ENCODE measurements around the gene MRPL55.
A peak's percentile ranks its signal among the peaks of the same experiment; 100 is the strongest.

Gene MRPL55

GRCh38 chr1:228082918-228083870 is 25.9 kb downstream of the MRPL55 start:
- DNase-seq = peak; percentile 23

DNA sequence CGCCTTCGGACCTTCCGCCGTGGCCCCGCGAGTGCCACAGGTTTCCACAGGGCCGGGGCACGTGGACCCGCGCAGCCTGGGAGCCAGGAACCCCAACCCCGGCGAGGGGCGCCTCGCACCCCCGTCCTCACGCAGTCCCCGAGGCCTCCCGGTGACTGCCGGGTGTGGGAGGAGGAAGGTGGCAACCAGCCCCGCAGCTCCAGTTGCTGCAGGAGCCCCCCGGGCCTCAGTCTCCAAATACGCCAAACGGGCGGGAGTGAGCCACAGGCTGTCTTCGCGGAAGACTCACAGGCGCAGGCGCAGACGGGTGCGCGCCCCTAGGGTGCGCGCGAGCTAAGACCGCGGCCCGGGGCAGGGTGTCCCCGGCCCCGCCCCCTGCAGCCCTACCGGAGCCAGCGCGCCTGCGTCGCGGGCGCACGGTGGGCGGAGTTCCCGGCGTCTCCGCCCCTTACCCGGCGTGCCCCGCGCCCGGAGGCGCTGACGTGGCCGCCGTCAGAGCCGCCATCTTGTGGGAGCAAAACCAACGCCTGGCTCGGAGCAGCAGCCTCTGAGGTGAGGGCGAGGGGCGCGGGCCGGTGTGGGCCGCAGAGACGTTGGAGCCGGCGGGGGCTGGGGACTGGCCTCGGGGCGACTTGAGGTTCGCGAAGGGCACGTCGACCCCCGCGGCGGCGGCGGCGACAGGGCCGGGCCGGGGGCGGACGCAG is 26.7 kb downstream of the MRPL55 start, which contains the start of gene ARF1:
Gene ARF1, plus strand, starts transcription at position 495 of the 704 bp plus-strand sequence. CDS start 14,407 bp downstream, outside the sequence.
- DNase-seq = peak; percentile 95

- DNase-seq = no peak
Observed at GRCh38 chr1:228081578-228082213, 27.4 kb downstream of the MRPL55 start.

- DNase-seq = no peak
Observed at GRCh38 chr1:228081144-228081543, 28.0 kb downstream of the MRPL55 start.

GRCh38 chr1:228079601-228080263 is 29.4 kb downstream of the MRPL55 start:
- DNase-seq = no peak

DNA sequence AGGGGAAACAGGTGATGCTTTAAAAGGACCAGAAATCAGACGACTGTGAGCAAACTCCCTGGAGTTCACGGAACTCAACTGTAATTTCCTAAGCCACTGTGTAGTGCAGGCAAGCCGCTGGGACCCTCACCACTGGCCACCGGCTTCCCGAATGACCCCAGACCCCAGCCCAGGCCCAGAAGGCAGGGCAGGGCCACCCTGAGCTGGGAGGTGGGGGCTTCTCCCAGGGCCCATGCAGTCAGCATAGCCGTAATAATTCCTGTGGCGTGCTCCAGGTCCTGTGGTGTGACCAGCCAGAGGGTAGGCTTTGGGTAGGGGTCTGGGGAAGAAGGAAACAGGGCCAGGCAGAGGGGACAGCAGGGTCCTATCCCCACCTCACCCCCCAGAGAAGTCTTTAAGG is 30.1 kb downstream of the MRPL55 start:
- no peak for DNase-seq

- DNase-seq = no peak
Observed at GRCh38 chr1:228077565-228078330, 31.4 kb downstream of the MRPL55 start.

DNA sequence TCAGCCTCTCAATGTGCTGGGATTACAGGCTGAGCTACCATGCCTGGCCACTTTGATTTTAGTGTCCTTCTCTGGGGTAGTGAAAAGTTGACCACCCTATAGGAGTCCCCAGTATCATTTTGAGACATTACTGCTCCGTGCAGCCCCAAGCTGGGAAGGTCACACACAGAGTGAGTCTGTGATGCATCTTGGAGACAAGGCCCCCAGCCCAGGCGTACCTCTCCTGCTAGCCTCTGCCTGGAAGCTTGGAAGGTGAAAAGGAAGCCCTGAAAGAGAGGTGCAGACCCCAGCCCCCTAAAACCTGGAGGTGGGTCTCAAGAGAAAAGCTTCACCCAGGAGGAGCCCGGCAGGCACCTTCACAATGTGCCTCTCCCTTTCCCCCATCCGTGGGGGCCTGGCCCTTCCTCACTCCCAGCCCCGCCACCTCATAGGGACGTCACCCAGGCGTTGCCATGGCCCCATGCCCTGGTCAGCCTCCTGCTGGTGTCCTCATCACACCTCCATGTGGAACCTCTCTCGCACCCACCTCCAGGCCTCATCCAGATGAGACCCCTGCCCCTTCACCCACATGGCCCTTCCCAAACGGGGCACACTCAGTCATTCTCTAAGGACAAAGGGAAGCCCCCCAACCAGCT is 32.2 kb downstream of the MRPL55 start:
- DNase-seq = no peak

GRCh38 chr1:228075801-228076271 is 33.3 kb downstream of the MRPL55 start:
- DNase-seq = no peak

DNA sequence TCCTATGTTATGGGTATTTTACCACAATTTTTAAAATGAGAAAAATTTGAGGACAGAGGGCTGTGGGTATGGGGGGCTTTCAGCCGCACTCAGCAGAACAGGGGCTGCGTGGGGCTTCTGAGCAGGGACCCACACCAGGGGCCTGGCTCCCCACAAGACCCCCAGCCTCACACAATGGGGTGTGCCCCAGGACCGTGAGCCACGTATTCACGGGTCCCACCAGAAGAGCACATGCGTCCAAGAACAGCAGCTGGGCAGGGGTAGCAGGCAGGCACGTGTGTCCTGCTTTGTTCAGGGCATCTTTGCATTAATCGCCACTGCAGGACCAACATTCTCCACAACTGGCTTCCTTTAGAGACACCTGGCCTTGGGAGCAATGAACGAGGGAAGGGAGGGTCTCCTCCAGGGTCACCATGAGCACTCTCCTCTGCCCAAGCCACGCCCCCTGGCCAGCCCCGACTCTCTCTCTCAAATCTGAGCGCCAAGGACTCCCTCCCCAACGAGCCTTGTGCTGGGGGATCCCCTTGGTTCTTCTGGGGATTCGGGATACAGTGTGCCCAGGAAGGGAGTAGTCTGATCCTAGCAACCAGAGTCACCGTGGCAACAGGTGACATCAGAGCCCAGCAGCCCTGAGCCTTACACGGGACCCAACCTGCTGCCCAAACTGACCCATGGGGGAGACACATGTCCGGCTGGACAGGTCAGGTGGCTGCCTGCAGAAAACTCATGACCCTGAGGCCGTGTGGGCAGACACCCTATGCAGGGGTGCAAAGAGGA is 34.0 kb downstream of the MRPL55 start:
- no peak for DNase-seq

GRCh38 chr1:228073857-228074545 is 35.1 kb downstream of the MRPL55 start:
- no peak for DNase-seq

GRCh38 chr1:228073061-228073856 is 35.8 kb downstream of the MRPL55 start:
- no peak for DNase-seq

GRCh38 chr1:228072658-228073043 is 36.4 kb downstream of the MRPL55 start:
- DNase-seq = no peak

GRCh38 chr1:228071839-228072657 is 37.1 kb downstream of the MRPL55 start:
- no peak for DNase-seq

DNA sequence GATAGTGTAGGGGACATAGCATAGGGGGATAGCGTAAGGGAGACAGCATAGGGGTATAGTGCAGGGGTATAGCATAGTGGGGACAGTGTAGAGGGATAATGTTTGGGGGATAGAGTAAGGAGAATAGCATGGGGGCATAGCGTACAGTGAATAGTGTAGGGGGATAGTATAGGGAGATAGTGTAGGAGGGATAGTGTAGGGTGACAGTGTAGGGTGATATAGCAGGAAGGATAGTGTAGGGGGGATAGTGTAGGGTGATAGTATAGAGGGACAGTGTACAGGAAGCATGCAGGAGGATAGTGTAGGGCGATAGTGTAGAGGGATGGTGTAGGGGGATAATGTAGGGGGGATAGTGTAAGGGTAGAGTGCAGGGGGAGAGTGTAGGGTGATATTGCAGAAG is 38.2 kb downstream of the MRPL55 start:
- DNase-seq = no peak

GRCh38 chr1:228070173-228070572 is 38.9 kb downstream of the MRPL55 start:
- no peak for DNase-seq

GRCh38 chr1:228068359-228068758 is 40.7 kb downstream of the MRPL55 start:
- no peak for DNase-seq

All from activated CD4-positive, alpha-beta T cell treated with anti-CD3 and anti-CD28 coated beads, Interleukin-2, amount 50 U/mL, for 16 hours (primary cell).